ENCODE measurements around the gene ARHGAP28. TPM values are rescaled to one million over a fixed set of nuclear protein-coding genes. Genes with fewer than 3 reads are reported as not detected.
A peak's percentile ranks its signal among the peaks of the same experiment; 100 is the strongest.

Gene ARHGAP28
- polyA plus RNA-seq, 1 donor, result 23.7 TPM

- DNase-seq, result no peak
These were observed 3.4 kb downstream of the ARHGAP28 start for GRCh38 chr18:6732952-6733351.

- DNase-seq, result no peak
These were observed 4.2 kb downstream of the ARHGAP28 start for GRCh38 chr18:6733758-6734157.

- no peak for DNase-seq
These were observed 5.4 kb downstream of the ARHGAP28 start for GRCh38 chr18:6734726-6735430.

- no peak for DNase-seq
These were observed 8.3 kb downstream of the ARHGAP28 start for GRCh38 chr18:6737833-6738232.

GRCh38 chr18:6738622-6739021, 9.1 kb downstream of the ARHGAP28 start:
- DNase-seq, result no peak

- DNase-seq, result peak; percentile 67
These were observed 11.7 kb downstream of the ARHGAP28 start for GRCh38 chr18:6741232-6741663.

GRCh38 chr18:6741786-6742185, 12.3 kb downstream of the ARHGAP28 start:
- DNase-seq, result no peak

GRCh38 chr18:6743999-6744398, 14.5 kb downstream of the ARHGAP28 start:
- DNase-seq, result no peak

- DNase-seq, result no peak
These were observed 15.4 kb downstream of the ARHGAP28 start for GRCh38 chr18:6744816-6745455.

GRCh38 chr18:6745504-6746031, 16.1 kb downstream of the ARHGAP28 start:
- no peak for DNase-seq

GRCh38 chr18:6746386-6746960, 17.0 kb downstream of the ARHGAP28 start:
- no peak for DNase-seq

- peak; percentile 24 for DNase-seq
These were observed 18.1 kb downstream of the ARHGAP28 start for GRCh38 chr18:6747646-6748045.

GRCh38 chr18:6748241-6748640, 18.7 kb downstream of the ARHGAP28 start:
- DNase-seq, result no peak

GRCh38 chr18:6750411-6750810, 20.9 kb downstream of the ARHGAP28 start:
- no peak for DNase-seq

- peak; percentile 47 for DNase-seq
These were observed 21.7 kb downstream of the ARHGAP28 start for GRCh38 chr18:6751222-6751621.

GRCh38 chr18:6752202-6752860, 22.8 kb downstream of the ARHGAP28 start:
- no peak for DNase-seq

GRCh38 chr18:6755107-6755506, 25.6 kb downstream of the ARHGAP28 start:
- DNase-seq, result no peak

- DNase-seq, result no peak
These were observed 28.4 kb downstream of the ARHGAP28 start for GRCh38 chr18:6757931-6758330.

- no peak for DNase-seq
These were observed 30.1 kb downstream of the ARHGAP28 start for GRCh38 chr18:6759579-6759978.

GRCh38 chr18:6763524-6763923, 34.0 kb downstream of the ARHGAP28 start:
- no peak for DNase-seq

- no peak for DNase-seq
These were observed 34.9 kb downstream of the ARHGAP28 start for GRCh38 chr18:6764382-6764781.

GRCh38 chr18:6773777-6774176, 44.3 kb downstream of the ARHGAP28 start:
- DNase-seq, result no peak

- no peak for DNase-seq
These were observed 45.7 kb downstream of the ARHGAP28 start for GRCh38 chr18:6775237-6775636.

Measured in hindlimb muscle (tissue), 1 donor.